WTC11 (cell line): ENCODE data around the gene DERA. TPM values are rescaled to one million over a fixed set of nuclear protein-coding genes. Genes with fewer than 3 reads are reported as not detected.

Experiments used
- ATAC-seq: fragments of 200-7000 bp; cut with Tn5 transposase; 2 replicates; pipeline ENCODE4 v1.10.0; 2021; ENCODE audit warnings: mild to moderate bottlenecking, moderate library complexity
- CTCF ChIA-PET: fragments of 300-600 bp; sonication (Branson Sonifier 250); formaldehyde crosslinking; loops from one replicate; lab custom pipeline; 2021; ENCODE audit warnings: antibody characterized with exemption; lab: Charles Lee
- POLR2A ChIA-PET: fragments of 350-600 bp; sonication (Branson Sonifier 250); formaldehyde crosslinking; loops from one replicate; lab custom pipeline; 2021; ENCODE audit warnings: antibody characterized with exemption; lab: Charles Lee
- DNase-seq: peaks from one replicate; pipeline ENCODE4 v3.0.0; 2021; ENCODE audit warnings: low spot score
- H3K27ac Mint-ChIP-seq: 2 replicates; pipeline ENCODE4 v1.8.0; 2021; ENCODE audit warnings: mixed read lengths
- H3K27me3 Mint-ChIP-seq: 2 replicates; pipeline ENCODE4 v1.8.0; 2021; ENCODE audit warnings: low read depth, mild to moderate bottlenecking, moderate library complexity, mixed read lengths
- H3K36me3 Mint-ChIP-seq: 2 replicates; pipeline ENCODE4 v1.8.0; 2021; ENCODE audit warnings: mixed read lengths
- H3K4me1 Mint-ChIP-seq: 2 replicates; pipeline ENCODE4 v1.8.0; 2022; ENCODE audit warnings: mixed read lengths
- H3K4me3 Mint-ChIP-seq: 2 replicates; pipeline ENCODE4 v1.8.0; 2021; ENCODE audit warnings: mild to moderate bottlenecking, moderate library complexity, mixed read lengths
- H3K9me3 Mint-ChIP-seq: 2 replicates; pipeline ENCODE4 v1.8.0; 2021; ENCODE audit warnings: mixed read lengths
- ELF4 ChIP-seq: sonication (generic); formaldehyde crosslinking; IDR thresholded peaks from 2 replicates; pipeline ENCODE4 v1.8.1; 2022; ENCODE audit warnings: low read depth, mild to moderate bottlenecking, moderate library complexity, missing genetic modification reagents
- ETV6 ChIP-seq: sonication (generic); formaldehyde crosslinking; IDR thresholded peaks from 2 replicates; pipeline ENCODE4 v1.8.1; 2022; ENCODE audit warnings: mild to moderate bottlenecking, missing genetic modification reagents
- FOXK1 ChIP-seq: sonication (generic); formaldehyde crosslinking; IDR thresholded peaks from 2 replicates; pipeline ENCODE4 v1.8.0; 2022; ENCODE audit warnings: mild to moderate bottlenecking, moderate library complexity, missing genetic modification reagents
- NFE2L1 ChIP-seq: sonication (generic); formaldehyde crosslinking; IDR thresholded peaks from 2 replicates; pipeline ENCODE4 v1.8.1; 2023; ENCODE audit warnings: missing genetic modification reagents
- NR1H2 ChIP-seq: sonication (generic); formaldehyde crosslinking; IDR thresholded peaks from 2 replicates; pipeline ENCODE4 v1.9.0; 2021; ENCODE audit warnings: mild to moderate bottlenecking, moderate library complexity, missing genetic modification reagents
- PRRX2 ChIP-seq: fragments of 250-450 bp; sonication (Bioruptor Pico); IDR thresholded peaks from 2 replicates; pipeline ENCODE4 v1.8.0; 2021; ENCODE audit warnings: mild to moderate bottlenecking
- SMAD3 ChIP-seq: sonication (generic); formaldehyde crosslinking; IDR thresholded peaks from 2 replicates; pipeline ENCODE4 v1.8.0; 2022; ENCODE audit warnings: missing genetic modification reagents, mild to moderate bottlenecking, borderline replicate concordance
- SMAD4 ChIP-seq: sonication (generic); formaldehyde crosslinking; IDR thresholded peaks from 2 replicates; pipeline ENCODE4 v1.8.0; 2022; ENCODE audit warnings: mild to moderate bottlenecking, missing genetic modification reagents
- TEAD1 ChIP-seq: sonication (generic); formaldehyde crosslinking; IDR thresholded peaks from 2 replicates; pipeline ENCODE4 v1.8.0; 2022; ENCODE audit warnings: mild to moderate bottlenecking, missing genetic modification reagents
- TP53 ChIP-seq: sonication (generic); formaldehyde crosslinking; IDR thresholded peaks from 2 replicates; pipeline ENCODE4 v1.8.1; 2023; ENCODE audit warnings: mild to moderate bottlenecking, missing genetic modification reagents
- ZNF121 ChIP-seq: sonication (generic); formaldehyde crosslinking; IDR thresholded peaks from 2 replicates; pipeline ENCODE4 v1.8.0; 2023; ENCODE audit warnings: missing genetic modification reagents
- ZNF219 ChIP-seq: sonication (generic); formaldehyde crosslinking; IDR thresholded peaks from 2 replicates; pipeline ENCODE4 v1.8.0; 2023; ENCODE audit warnings: missing genetic modification reagents, mild to moderate bottlenecking, borderline replicate concordance
- ZNF232 ChIP-seq: sonication (generic); formaldehyde crosslinking; IDR thresholded peaks from 2 replicates; pipeline ENCODE4 v1.8.0; 2022; ENCODE audit warnings: mild to moderate bottlenecking, missing genetic modification reagents
- ZNF396 ChIP-seq: fragments of 250-450 bp; sonication (Bioruptor Pico); IDR thresholded peaks from 2 replicates; pipeline ENCODE4 v1.8.0; 2021; ENCODE audit warnings: mild to moderate bottlenecking, moderate library complexity, borderline replicate concordance
- total RNA-seq: library from RNA; stranded (reverse); gene quantifications from 3 replicates; pipeline ENCODE4 v1.2.3, GENCODE V29; 2021
- TF ChIP-seq, protein P1 (sequence below): sonication (generic); formaldehyde crosslinking; IDR thresholded peaks from 2 replicates; pipeline ENCODE4 v1.8.0; 2022; ENCODE audit warnings: mild to moderate bottlenecking, missing genetic modification reagents
- TF ChIP-seq, protein P2 (sequence below): sonication (generic); formaldehyde crosslinking; IDR thresholded peaks from 2 replicates; pipeline ENCODE4 v1.8.1; 2023; ENCODE audit warnings: mild to moderate bottlenecking, missing genetic modification reagents, moderate library complexity
- TF ChIP-seq, protein P3 (sequence below): fragments of 250-450 bp; sonication (Bioruptor Pico); IDR thresholded peaks from 2 replicates; pipeline ENCODE4 v2.1.2; 2022; ENCODE audit warnings: mild to moderate bottlenecking, moderate library complexity
- TF ChIP-seq, protein P4 (sequence below): fragments of 250-450 bp; sonication (Bioruptor Pico); conservative IDR thresholded peaks from 2 replicates; pipeline ENCODE4 v1.9.0; 2021; ENCODE audit warnings: mild to moderate bottlenecking
- TF ChIP-seq, protein P5 (sequence below): sonication (generic); formaldehyde crosslinking; IDR thresholded peaks from 2 replicates; pipeline ENCODE4 v1.8.1; 2022; ENCODE audit warnings: low read depth, mild to moderate bottlenecking, moderate library complexity, missing genetic modification reagents, borderline replicate concordance
- TF ChIP-seq, protein P6 (sequence below): sonication (generic); formaldehyde crosslinking; IDR thresholded peaks from 2 replicates; pipeline ENCODE4 v1.8.1; 2022; ENCODE audit warnings: mild to moderate bottlenecking, moderate library complexity, missing genetic modification reagents
- TF ChIP-seq, protein P7 (sequence below): sonication (generic); formaldehyde crosslinking; IDR thresholded peaks from 2 replicates; pipeline ENCODE4 v1.8.1; 2022; ENCODE audit warnings: mild to moderate bottlenecking, missing genetic modification reagents, moderate library complexity, borderline replicate concordance

DERA gene
- total RNA-seq, 1 experiment from 2014 or later, result 22.4 TPM

DNA sequence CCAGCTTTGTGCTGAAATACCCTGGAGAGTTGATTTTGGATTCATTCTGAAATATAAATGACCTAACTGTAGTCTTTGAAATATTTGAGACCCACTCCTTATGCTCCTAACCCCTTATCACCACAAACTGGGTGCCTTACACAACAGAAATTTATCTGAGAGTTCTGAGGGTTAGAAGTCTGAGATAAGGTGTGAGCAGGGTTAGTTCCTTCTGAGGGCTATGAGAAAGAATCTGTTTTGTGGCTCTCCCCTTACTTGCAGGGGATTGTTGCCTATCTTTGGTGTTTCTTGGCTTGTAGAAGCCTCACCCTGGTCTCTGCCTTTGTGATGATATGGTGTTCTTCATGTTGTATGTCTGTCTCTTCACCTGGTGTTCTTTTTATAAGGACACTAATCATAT is 91.7 kb downstream of the DERA start:
- ATAC-seq (no peak), DNase-seq (no peak)
- no peak for TF ChIP-seq NFE2L1
- no peak for TF ChIP-seq TP53
- TF ChIP-seq PRRX2, result no peak
- no peak for TF ChIP-seq ETV6
- TF ChIP-seq ZNF232 (CRISPR knock-in tag), result no peak
- ChIA-PET CTCF (no interaction called here), POLR2A (no interaction called here)
- Mint-ChIP-seq H3K36me3 (no peaks in the 10 kb centered on the region), H3K9me3 (no peaks in the 10 kb centered on the region), H3K4me1 (peaks cover 9% of the 10 kb centered on the region), H3K27ac (no peak overlapping the region), H3K27me3 (no peaks in the 10 kb centered on the region), H3K4me3 (no peak overlapping the region)

DNA sequence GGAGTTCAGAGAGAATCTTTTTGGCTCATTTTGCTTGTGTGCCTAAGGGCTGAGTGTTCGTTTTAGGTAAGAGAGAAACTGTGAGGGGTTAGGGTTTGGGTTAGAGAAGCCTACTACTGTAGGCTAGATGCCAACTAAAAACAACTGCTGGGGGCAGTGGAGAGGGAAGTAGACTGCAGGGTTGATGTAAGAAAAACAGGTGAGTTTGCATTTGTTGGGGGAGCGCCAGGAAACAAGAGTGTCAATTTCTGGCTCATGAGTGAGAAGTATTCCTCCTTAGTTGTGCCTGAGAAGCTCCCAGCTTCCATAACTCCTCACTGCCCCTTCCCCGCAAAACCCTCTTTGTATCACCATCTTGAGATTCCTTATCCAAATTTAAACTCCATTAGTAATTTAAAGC is 92.3 kb downstream of the DERA start:
- no peaks in the 10 kb centered on the region for H3K36me3 Mint-ChIP-seq
- ATAC-seq, result no peak
- H3K4me3 Mint-ChIP-seq, result no peak overlapping the region
- H3K9me3 Mint-ChIP-seq, result no peaks in the 10 kb centered on the region
- ChIA-PET CTCF (no interaction called here), POLR2A (no interaction called here)
- no peaks in the 10 kb centered on the region for H3K27me3 Mint-ChIP-seq
- no peak for DNase-seq
- 0 out of 2 replicates have a peak overlapping the region, but pooled peaks have one; percentile 32 for H3K27ac Mint-ChIP-seq
- peaks cover 9% of the 10 kb centered on the region for H3K4me1 Mint-ChIP-seq
- TF ChIP-seq TEAD1 (CRISPR knock-in tag) (no peak), ZNF121 (CRISPR knock-in tag) (no peak), ZNF396 (CRISPR knock-in tag) (no peak), SMAD4 (CRISPR knock-in tag) (no peak), ZNF219 (CRISPR knock-in tag) (no peak), FOXK1 (CRISPR knock-in tag) (no peak), SMAD3 (CRISPR knock-in tag) (no peak), ELF4 (CRISPR knock-in tag) (no peak), NR1H2 (CRISPR knock-in tag) (no peak)
- TF ChIP-seq, protein P1, sequence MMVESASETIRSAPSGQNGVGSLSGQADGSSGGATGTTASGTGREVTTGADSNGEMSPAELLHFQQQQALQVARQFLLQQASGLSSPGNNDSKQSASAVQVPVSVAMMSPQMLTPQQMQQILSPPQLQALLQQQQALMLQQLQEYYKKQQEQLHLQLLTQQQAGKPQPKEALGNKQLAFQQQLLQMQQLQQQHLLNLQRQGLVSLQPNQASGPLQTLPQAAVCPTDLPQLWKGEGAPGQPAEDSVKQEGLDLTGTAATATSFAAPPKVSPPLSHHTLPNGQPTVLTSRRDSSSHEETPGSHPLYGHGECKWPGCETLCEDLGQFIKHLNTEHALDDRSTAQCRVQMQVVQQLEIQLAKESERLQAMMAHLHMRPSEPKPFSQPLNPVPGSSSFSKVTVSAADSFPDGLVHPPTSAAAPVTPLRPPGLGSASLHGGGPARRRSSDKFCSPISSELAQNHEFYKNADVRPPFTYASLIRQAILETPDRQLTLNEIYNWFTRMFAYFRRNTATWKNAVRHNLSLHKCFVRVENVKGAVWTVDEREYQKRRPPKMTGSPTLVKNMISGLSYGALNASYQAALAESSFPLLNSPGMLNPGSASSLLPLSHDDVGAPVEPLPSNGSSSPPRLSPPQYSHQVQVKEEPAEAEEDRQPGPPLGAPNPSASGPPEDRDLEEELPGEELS (CRISPR knock-in tag), result no peak
- TF ChIP-seq, protein P2, sequence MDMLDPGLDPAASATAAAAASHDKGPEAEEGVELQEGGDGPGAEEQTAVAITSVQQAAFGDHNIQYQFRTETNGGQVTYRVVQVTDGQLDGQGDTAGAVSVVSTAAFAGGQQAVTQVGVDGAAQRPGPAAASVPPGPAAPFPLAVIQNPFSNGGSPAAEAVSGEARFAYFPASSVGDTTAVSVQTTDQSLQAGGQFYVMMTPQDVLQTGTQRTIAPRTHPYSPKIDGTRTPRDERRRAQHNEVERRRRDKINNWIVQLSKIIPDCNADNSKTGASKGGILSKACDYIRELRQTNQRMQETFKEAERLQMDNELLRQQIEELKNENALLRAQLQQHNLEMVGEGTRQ (CRISPR knock-in tag), result no peak
- TF ChIP-seq, protein P3, sequence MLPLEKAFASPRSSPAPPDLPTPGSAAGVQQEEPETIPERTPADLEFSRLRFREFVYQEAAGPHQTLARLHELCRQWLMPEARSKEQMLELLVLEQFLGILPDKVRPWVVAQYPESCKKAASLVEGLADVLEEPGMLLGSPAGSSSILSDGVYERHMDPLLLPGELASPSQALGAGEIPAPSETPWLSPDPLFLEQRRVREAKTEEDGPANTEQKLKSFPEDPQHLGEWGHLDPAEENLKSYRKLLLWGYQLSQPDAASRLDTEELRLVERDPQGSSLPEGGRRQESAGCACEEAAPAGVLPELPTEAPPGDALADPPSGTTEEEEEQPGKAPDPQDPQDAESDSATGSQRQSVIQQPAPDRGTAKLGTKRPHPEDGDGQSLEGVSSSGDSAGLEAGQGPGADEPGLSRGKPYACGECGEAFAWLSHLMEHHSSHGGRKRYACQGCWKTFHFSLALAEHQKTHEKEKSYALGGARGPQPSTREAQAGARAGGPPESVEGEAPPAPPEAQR (CRISPR knock-in tag), result no peak
- TF ChIP-seq, protein P4, sequence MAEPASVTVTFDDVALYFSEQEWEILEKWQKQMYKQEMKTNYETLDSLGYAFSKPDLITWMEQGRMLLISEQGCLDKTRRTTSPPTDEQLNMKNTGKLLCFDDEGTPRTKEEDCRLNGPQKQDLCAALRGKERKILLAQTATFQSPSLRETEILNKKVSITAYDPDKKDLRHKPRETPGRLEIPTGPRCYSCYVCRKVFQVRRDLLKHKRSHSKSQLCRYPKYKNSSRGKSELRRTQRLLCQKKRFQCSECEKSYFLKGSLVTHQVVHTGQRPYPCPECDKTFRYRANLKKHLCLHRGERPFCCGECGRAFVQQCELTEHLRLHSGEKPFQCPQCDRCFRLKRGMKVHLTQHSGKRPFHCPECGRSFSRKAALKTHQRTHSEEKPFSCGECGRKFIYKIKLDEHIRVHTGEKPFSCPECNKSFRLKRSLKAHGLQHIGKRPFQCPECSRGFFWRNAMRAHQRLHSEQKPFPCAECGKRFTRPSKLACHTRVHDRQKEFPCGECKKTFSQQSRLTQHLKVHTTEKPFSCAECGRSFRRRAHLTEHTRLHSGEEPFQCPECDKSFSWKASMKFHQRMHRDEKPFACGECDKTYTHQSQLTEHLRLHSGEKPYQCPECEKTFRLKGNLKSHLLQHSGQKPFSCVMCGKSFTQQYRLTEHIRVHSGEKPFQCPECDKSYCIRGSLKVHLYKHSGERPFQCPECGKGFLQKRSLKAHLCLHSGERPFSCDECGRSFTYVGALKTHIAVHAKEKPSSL (CRISPR knock-in tag), result no peak
- TF ChIP-seq, protein P5, sequence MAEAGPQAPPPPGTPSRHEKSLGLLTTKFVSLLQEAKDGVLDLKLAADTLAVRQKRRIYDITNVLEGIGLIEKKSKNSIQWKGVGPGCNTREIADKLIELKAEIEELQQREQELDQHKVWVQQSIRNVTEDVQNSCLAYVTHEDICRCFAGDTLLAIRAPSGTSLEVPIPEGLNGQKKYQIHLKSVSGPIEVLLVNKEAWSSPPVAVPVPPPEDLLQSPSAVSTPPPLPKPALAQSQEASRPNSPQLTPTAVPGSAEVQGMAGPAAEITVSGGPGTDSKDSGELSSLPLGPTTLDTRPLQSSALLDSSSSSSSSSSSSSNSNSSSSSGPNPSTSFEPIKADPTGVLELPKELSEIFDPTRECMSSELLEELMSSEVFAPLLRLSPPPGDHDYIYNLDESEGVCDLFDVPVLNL (CRISPR knock-in tag), result no peak
- TF ChIP-seq, protein P6, sequence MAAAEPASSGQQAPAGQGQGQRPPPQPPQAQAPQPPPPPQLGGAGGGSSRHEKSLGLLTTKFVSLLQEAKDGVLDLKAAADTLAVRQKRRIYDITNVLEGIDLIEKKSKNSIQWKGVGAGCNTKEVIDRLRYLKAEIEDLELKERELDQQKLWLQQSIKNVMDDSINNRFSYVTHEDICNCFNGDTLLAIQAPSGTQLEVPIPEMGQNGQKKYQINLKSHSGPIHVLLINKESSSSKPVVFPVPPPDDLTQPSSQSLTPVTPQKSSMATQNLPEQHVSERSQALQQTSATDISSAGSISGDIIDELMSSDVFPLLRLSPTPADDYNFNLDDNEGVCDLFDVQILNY, result no peak
- TF ChIP-seq, protein P7, sequence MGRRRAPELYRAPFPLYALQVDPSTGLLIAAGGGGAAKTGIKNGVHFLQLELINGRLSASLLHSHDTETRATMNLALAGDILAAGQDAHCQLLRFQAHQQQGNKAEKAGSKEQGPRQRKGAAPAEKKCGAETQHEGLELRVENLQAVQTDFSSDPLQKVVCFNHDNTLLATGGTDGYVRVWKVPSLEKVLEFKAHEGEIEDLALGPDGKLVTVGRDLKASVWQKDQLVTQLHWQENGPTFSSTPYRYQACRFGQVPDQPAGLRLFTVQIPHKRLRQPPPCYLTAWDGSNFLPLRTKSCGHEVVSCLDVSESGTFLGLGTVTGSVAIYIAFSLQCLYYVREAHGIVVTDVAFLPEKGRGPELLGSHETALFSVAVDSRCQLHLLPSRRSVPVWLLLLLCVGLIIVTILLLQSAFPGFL (CRISPR knock-in tag), result no peak
- TF ChIP-seq, all 79 proteins: peak for 0
